ENCODE measurements around the gene NLRC5.

Gene NLRC5

DNA sequence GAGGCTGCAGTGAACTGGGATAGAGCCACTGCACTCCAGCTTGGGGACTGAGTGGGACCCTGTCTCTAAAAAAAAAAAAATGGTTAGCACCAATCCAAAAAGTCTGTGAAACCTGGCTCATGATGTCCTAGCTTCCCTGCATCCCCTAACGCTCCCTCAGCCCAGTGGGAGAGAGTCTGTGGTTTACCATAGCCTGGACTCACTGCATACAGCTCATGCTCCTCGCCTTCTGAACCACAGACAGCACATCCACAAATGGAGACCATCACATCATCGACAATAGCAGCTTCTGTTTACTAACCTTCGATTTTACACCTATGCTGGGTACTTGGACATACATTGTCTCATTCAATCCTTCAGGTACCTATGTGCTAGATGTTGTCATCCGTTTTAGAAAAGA is 43.6 kb downstream of the NLRC5 start:
- Histone ChIP-seq H3K9me3 (ENCODE audit: low read length) (no peaks in the 10 kb centered on the region), H3F3A (ENCODE audit: insufficient read depth, low read length) (no peaks in the 10 kb centered on the region), H3K9me2 (ENCODE audit: low read depth, low read length) (no peaks in the 10 kb centered on the region), H3K4me3 (ENCODE audit: low read depth, low read length, poor library complexity, severe bottlenecking) (no peak overlapping the region), H4K20me1 (ENCODE audit: insufficient read depth, low read length) (no peaks in the 10 kb centered on the region), H3K79me2 (ENCODE audit: insufficient read depth, low read length) (no peaks in the 10 kb centered on the region), H3K36me3 (ENCODE audit: insufficient read depth, low read length) (no peaks in the 10 kb centered on the region), H3K27me3 (ENCODE audit: insufficient read depth, low read length) (no peaks in the 10 kb centered on the region; the same call in 1 of the 2 replicates), H3K9ac (ENCODE audit: low read length) (no peak overlapping the region), H3K27ac (ENCODE audit: low read depth, low read length, poor library complexity, severe bottlenecking) (no peak overlapping the region), H2AFZ (ENCODE audit: low read length) (no peak overlapping the region), H3K4me2 (ENCODE audit: low read length) (no peak overlapping the region), H3K4me1 (ENCODE audit: insufficient read depth, low read length, severe bottlenecking) (no peaks in the 10 kb centered on the region)
- no peak for TF ChIP-seq EZH2 (IDR thresholded peaks at IDR 0.05; ENCODE audit: borderline replicate concordance, low read length)
- TF ChIP-seq, protein P1, sequence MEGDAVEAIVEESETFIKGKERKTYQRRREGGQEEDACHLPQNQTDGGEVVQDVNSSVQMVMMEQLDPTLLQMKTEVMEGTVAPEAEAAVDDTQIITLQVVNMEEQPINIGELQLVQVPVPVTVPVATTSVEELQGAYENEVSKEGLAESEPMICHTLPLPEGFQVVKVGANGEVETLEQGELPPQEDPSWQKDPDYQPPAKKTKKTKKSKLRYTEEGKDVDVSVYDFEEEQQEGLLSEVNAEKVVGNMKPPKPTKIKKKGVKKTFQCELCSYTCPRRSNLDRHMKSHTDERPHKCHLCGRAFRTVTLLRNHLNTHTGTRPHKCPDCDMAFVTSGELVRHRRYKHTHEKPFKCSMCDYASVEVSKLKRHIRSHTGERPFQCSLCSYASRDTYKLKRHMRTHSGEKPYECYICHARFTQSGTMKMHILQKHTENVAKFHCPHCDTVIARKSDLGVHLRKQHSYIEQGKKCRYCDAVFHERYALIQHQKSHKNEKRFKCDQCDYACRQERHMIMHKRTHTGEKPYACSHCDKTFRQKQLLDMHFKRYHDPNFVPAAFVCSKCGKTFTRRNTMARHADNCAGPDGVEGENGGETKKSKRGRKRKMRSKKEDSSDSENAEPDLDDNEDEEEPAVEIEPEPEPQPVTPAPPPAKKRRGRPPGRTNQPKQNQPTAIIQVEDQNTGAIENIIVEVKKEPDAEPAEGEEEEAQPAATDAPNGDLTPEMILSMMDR (IDR thresholded peaks at IDR 0.05; ENCODE audit: low read length), result no peak

DNA sequence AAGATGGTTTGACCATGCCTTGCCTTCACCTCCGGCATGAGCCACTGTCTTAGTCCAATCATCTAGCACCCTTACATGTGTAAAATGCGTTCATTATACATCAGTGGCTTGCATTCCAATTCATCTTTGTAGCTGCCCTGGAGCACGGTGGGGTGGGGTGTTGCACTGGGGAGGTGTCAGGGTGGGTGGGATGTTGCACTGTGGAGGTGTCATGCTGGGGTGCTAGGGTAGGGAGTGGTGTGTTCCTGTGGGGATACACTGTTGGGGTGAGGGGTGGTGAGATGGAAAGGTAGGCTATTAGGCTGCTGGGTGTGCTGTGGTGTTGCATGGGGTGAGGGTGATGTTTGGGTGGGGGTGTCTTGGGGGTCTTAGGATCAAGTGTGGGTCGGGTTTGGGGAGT is 47.0 kb downstream of the NLRC5 start:
- Histone ChIP-seq H3K9me2 (ENCODE audit: low read depth, low read length) (no peaks in the 10 kb centered on the region), H3K9ac (ENCODE audit: low read length) (no peak overlapping the region), H3K9me3 (ENCODE audit: low read length) (no peaks in the 10 kb centered on the region), H3K36me3 (ENCODE audit: insufficient read depth, low read length) (no peaks in the 10 kb centered on the region), H3K27me3 (ENCODE audit: insufficient read depth, low read length) (no peaks in the 10 kb centered on the region), H4K20me1 (ENCODE audit: insufficient read depth, low read length) (no peaks in the 10 kb centered on the region), H3K27ac (ENCODE audit: low read depth, low read length, poor library complexity, severe bottlenecking) (no peak overlapping the region), H2AFZ (ENCODE audit: low read length) (no peak overlapping the region), H3K4me2 (ENCODE audit: low read length) (no peak overlapping the region), H3F3A (ENCODE audit: insufficient read depth, low read length) (no peaks in the 10 kb centered on the region), H3K4me1 (ENCODE audit: insufficient read depth, low read length, severe bottlenecking) (peaks cover 15% of the 10 kb centered on the region), H3K79me2 (ENCODE audit: insufficient read depth, low read length) (no peaks in the 10 kb centered on the region), H3K4me3 (ENCODE audit: low read depth, low read length, poor library complexity, severe bottlenecking) (no peak overlapping the region)
- TF ChIP-seq, protein P1 (IDR thresholded peaks at IDR 0.05; ENCODE audit: low read length), result no peak
- TF ChIP-seq EZH2 (IDR thresholded peaks at IDR 0.05; ENCODE audit: borderline replicate concordance, low read length), result no peak

DNA sequence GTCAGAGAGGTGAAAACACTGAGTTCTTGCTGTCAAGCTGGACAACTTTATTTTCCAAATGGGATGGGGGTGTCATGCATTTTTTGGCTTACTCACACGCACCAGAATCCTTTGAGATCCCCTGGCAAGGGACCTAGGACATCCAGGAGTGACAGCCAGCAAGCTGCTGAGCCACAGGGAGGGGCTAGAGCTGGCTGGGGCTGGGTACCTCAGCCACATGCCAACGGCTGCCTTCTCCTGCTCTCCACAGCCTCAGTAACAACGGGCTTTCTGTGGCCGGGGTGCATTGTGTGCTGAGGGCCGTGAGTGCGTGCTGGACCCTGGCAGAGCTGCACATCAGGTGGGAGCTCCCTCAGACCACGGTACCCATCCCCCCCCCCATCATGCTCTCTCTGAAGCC is 47.6 kb downstream of the NLRC5 start:
- H3K27me3 ChIP-seq (ENCODE audit: insufficient read depth, low read length), result no peaks in the 10 kb centered on the region
- H3K36me3 ChIP-seq (ENCODE audit: insufficient read depth, low read length), result no peaks in the 10 kb centered on the region
- no peaks in the 10 kb centered on the region for H3K9me3 ChIP-seq (ENCODE audit: low read length)
- no peak overlapping the region for H3K4me3 ChIP-seq (ENCODE audit: low read depth, low read length, poor library complexity, severe bottlenecking)
- no peak overlapping the region for H2AFZ ChIP-seq (ENCODE audit: low read length)
- H4K20me1 ChIP-seq (ENCODE audit: insufficient read depth, low read length), result no peaks in the 10 kb centered on the region
- H3K79me2 ChIP-seq (ENCODE audit: insufficient read depth, low read length), result no peaks in the 10 kb centered on the region
- TF ChIP-seq, protein P1 (IDR thresholded peaks at IDR 0.05; ENCODE audit: low read length), result no peak
- no peak for TF ChIP-seq EZH2 (IDR thresholded peaks at IDR 0.05; ENCODE audit: borderline replicate concordance, low read length)
- no peak overlapping the region for H3K27ac ChIP-seq (ENCODE audit: low read depth, low read length, poor library complexity, severe bottlenecking)
- H3K9me2 ChIP-seq (ENCODE audit: low read depth, low read length), result no peaks in the 10 kb centered on the region
- H3K9ac ChIP-seq (ENCODE audit: low read length), result no peak overlapping the region
- H3F3A ChIP-seq (ENCODE audit: insufficient read depth, low read length), result no peaks in the 10 kb centered on the region
- H3K4me1 ChIP-seq (ENCODE audit: insufficient read depth, low read length, severe bottlenecking), result peaks cover 22% of the 10 kb centered on the region
- no peak overlapping the region for H3K4me2 ChIP-seq (ENCODE audit: low read length)

All from OCI-LY1 (cell line).